HG02642 (cell line): ENCODE data around the gene DCLRE1A.
A peak's percentile ranks its signal among the peaks of the same experiment; 100 is the strongest.
"Not testable (repeated sequence)": the region's sequence is repeated elsewhere in the genome, so short reads cannot be mapped to it uniquely, and the experiment has no call there.

Experiments
- ATAC-seq: cut with Tn5 transposase; IDR thresholded peaks from one replicate; pipeline ENCODE4 v1.9.1; 2021; ENCODE audit warnings: mild to moderate bottlenecking; ENCODE audit not compliant: unreplicated experiment, poor library complexity

The DCLRE1A gene

GRCh38 chr10:113859261-113859660 lies 5.4 kb upstream of the DCLRE1A start:
- no peak for ATAC-seq

GRCh38 chr10:113858541-113858940 lies 4.7 kb upstream of the DCLRE1A start:
- ATAC-seq: no peak

- no peak for ATAC-seq
Observed at GRCh38 chr10:113857210-113857609, 3.3 kb upstream of the DCLRE1A start.

- no peak for ATAC-seq
Observed at GRCh38 chr10:113856563-113856962, 2.7 kb upstream of the DCLRE1A start.

GRCh38 chr10:113854761-113855588 lies 1.1 kb upstream of the DCLRE1A start:
- peak; percentile 47 for ATAC-seq

GRCh38 chr10:113853578-113854012 lies 287 bp downstream of the DCLRE1A start:
- no peak for ATAC-seq

- no peak for ATAC-seq
Observed at GRCh38 chr10:113849946-113850345, 3.9 kb downstream of the DCLRE1A start.

GRCh38 chr10:113849140-113849803 lies 4.6 kb downstream of the DCLRE1A start:
- no peak for ATAC-seq

GRCh38 chr10:113846036-113846435 lies 7.8 kb downstream of the DCLRE1A start:
- ATAC-seq: no peak

- ATAC-seq: no peak
Observed at GRCh38 chr10:113843972-113844485, 9.9 kb downstream of the DCLRE1A start.

- no peak for ATAC-seq
Observed at GRCh38 chr10:113842171-113842570, 11.7 kb downstream of the DCLRE1A start.

- not testable (repeated sequence) for ATAC-seq
Observed at GRCh38 chr10:113828567-113828966, 25.3 kb downstream of the DCLRE1A start.

GRCh38 chr10:113825791-113826190 lies 28.1 kb downstream of the DCLRE1A start:
- ATAC-seq: no peak

GRCh38 chr10:113823389-113823788 lies 30.5 kb downstream of the DCLRE1A start:
- ATAC-seq: no peak

- ATAC-seq: no peak
Observed at GRCh38 chr10:113822174-113822573, 31.7 kb downstream of the DCLRE1A start.

GRCh38 chr10:113821306-113821705 lies 32.6 kb downstream of the DCLRE1A start:
- ATAC-seq: not testable (repeated sequence)

- no peak for ATAC-seq
Observed at GRCh38 chr10:113820507-113820906, 33.4 kb downstream of the DCLRE1A start.

- no peak for ATAC-seq
Observed at GRCh38 chr10:113819989-113820388, 33.9 kb downstream of the DCLRE1A start.

- ATAC-seq: not testable (repeated sequence)
Observed at GRCh38 chr10:113814700-113815099, 39.2 kb downstream of the DCLRE1A start.

GRCh38 chr10:113808168-113808567 lies 45.7 kb downstream of the DCLRE1A start:
- no peak for ATAC-seq

- ATAC-seq: no peak
Observed at GRCh38 chr10:113806503-113806902, 47.4 kb downstream of the DCLRE1A start.
